ENCODE data around the gene C17orf50.

DNA sequence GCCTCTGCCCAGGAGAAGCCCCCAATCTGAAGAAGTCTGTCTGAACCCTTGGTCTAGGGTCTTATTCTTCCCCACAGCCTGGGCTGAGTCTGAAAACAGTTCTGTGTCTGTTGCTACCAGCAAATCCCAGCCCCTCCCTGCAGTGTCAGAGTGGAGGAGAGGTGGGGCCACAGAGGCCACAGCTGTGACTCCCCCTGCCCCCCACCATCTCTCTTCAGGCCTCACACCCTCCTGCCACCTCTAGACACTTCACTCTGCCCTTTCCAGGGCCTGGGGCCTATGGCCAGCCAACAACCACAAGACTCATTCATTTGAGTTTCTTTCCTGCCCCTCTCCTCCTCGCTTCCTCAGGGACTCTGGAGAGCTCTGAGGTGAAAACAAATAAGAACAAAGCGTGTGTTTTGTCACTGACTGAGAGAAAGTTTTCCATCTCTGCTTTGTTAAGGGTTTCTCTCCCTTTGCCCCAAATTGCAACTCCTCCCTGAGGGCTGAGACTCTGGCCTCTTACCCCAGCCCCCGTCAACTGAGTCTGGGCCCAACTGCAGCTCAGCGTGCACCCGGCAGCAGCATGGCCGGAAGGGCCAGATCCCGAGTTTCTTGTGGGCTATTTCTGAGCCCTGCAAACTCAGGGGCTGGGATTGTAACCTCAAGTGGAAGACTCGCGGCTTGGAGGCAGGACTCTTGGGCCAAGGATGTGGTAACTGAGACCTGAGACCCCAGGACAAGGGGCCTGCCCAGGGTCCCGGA, 13.2 kb downstream of the C17orf50 start:
- TF ChIP-seq, protein P1, sequence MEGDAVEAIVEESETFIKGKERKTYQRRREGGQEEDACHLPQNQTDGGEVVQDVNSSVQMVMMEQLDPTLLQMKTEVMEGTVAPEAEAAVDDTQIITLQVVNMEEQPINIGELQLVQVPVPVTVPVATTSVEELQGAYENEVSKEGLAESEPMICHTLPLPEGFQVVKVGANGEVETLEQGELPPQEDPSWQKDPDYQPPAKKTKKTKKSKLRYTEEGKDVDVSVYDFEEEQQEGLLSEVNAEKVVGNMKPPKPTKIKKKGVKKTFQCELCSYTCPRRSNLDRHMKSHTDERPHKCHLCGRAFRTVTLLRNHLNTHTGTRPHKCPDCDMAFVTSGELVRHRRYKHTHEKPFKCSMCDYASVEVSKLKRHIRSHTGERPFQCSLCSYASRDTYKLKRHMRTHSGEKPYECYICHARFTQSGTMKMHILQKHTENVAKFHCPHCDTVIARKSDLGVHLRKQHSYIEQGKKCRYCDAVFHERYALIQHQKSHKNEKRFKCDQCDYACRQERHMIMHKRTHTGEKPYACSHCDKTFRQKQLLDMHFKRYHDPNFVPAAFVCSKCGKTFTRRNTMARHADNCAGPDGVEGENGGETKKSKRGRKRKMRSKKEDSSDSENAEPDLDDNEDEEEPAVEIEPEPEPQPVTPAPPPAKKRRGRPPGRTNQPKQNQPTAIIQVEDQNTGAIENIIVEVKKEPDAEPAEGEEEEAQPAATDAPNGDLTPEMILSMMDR (IDR thresholded peaks at IDR 0.05; ENCODE audit: poor library complexity), result no peak
- no peak for TF ChIP-seq EZH2 (IDR thresholded peaks at IDR 0.05; ENCODE audit: borderline replicate concordance)
- TF ChIP-seq EZH2phosphoT487 (IDR thresholded peaks at IDR 0.05; ENCODE audit: low read depth, severe bottlenecking, unreplicated experiment), result no peak

Measured in hepatocyte (in vitro differentiated cells).